GM19351 (cell line): ENCODE data around the gene GJB5.

Experiments
- ATAC-seq: cut with Tn5 transposase; IDR thresholded peaks from one replicate; pipeline ENCODE4 v1.9.1; 2021; ENCODE audit warnings: mild to moderate bottlenecking, moderate library complexity; ENCODE audit not compliant: unreplicated experiment

GJB5 gene

GRCh38 chr1:34744851-34745250 is 10.0 kb upstream of the GJB5 start:
- ATAC-seq, result no peak

DNA sequence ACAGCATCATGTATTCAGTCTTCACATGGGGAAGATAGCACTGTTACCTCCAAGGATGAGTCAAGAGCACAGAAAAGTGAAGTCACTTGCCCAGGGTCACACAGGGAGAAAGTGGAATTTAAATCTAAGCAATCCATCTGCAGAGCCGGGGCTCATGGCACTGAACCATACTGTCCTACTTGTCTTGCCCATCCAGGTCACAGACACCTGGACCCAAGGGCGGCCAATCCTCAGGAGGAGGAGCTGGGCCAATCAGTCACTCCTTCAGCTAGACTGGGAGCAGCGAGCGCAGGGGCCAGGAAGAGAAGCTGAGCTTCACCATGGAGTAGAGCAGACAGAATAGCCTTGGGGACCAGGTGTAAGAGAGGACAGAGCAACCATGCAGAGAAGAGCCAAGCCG is 9.2 kb upstream of the GJB5 start:
- ATAC-seq, result no peak

- no peak for ATAC-seq
Measured at GRCh38 chr1:34746101-34746500, 8.7 kb upstream of the GJB5 start.

DNA sequence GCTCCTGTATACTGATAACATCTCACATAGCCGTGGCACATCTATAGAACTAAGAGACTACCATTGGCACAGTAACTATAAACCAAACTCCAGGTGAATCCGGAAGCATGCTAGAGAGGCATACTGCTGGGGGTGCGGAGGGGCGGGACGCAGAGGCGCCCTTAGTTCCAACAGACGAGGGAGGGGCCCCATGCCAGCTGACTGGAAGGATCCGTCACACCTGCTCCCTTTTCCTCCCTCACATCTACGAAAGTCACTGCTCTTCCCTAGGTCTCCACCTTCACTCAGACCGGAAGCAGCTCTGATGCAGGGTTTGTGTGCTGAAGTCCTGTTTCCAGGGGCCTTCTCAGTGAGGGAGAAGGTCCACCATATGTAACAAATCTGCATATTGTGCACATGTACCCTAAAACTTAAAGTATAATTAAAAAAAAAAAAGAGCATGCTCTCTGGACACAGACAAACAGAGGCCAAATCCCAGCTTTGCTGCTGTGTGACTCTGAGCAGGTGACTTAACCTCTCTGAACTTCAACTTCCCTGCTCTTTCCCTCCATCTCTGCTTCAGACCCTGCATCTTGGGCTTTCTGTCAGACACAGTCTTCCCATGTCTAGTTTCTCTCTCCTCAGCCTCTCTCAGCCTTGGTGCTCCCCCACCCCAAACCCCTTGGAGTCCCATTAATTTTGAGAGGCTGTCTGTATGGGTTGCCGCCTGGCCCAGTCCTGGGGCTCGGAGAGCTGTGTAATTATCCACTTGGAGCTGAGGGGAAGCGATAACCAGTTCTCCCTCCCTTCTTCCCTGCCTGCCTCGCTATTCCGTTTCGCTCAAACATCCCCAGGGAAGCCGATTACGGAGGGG is 7.8 kb upstream of the GJB5 start:
- no peak for ATAC-seq

- no peak for ATAC-seq
Measured at GRCh38 chr1:34747638-34747941, 7.3 kb upstream of the GJB5 start.

- ATAC-seq, result no peak
Measured at GRCh38 chr1:34749992-34750391, 4.9 kb upstream of the GJB5 start.

- no peak for ATAC-seq
Measured at GRCh38 chr1:34750610-34751009, 4.2 kb upstream of the GJB5 start.

DNA sequence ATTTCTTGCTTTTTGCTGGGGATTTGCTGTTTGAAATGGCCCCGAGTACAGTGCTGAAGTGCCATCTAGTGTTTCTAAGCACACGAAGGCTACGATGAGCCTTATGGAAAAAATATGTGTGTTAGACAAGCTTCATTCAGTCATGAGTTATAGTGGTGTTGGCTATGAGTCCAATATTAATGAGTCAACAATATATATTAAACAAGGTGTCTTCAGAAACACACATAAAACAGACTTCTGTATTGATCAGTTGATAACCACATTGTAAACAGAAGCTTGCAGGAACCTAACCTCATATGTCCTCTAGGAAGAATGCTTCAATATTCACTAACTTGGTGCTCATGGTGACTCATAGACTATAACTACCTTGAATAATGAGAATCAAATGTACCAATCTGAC is 1.7 kb upstream of the GJB5 start:
- ATAC-seq, result no peak

GRCh38 chr1:34755961-34756360 is 1.1 kb downstream of the GJB5 start:
- no peak for ATAC-seq

GRCh38 chr1:34757386-34757785 is 2.5 kb downstream of the GJB5 start:
- no peak for ATAC-seq

- ATAC-seq, result no peak
Measured at GRCh38 chr1:34758751-34759150, 3.9 kb downstream of the GJB5 start.

- no peak for ATAC-seq
Measured at GRCh38 chr1:34759503-34760357, 4.9 kb downstream of the GJB5 start, which contains the start of gene GJB4. Gene GJB4, plus strand, starts transcription at chr1:34759740. Its CDS starts 1,515 bp downstream, at chr1:34761255.

GRCh38 chr1:34761176-34761761 is 6.4 kb downstream of the GJB5 start:
- ATAC-seq, result no peak

GRCh38 chr1:34761776-34762307 is 7.0 kb downstream of the GJB5 start:
- ATAC-seq, result no peak

GRCh38 chr1:34762474-34763141 is 7.8 kb downstream of the GJB5 start:
- ATAC-seq, result no peak

GRCh38 chr1:34763142-34763781 is 8.4 kb downstream of the GJB5 start:
- ATAC-seq, result no peak

DNA sequence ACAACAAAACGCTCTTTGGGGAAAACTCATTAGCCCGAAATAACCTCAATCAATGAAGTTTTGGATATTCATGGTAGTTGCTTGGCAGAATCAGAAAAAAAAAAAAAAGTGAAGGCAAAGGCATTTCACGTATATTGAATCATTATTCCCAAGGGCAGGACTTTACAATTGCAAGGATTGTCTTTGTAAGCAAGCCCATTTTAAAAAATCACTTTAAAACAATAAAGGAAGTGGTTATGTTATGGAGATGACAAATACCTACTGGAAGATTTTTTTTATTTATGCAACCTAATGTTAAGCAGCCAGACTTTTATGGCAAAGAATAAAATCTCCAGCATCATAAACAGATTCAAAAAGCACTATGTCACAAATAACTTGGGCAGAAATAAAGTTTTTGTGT is 14.0 kb downstream of the GJB5 start:
- no peak for ATAC-seq

DNA sequence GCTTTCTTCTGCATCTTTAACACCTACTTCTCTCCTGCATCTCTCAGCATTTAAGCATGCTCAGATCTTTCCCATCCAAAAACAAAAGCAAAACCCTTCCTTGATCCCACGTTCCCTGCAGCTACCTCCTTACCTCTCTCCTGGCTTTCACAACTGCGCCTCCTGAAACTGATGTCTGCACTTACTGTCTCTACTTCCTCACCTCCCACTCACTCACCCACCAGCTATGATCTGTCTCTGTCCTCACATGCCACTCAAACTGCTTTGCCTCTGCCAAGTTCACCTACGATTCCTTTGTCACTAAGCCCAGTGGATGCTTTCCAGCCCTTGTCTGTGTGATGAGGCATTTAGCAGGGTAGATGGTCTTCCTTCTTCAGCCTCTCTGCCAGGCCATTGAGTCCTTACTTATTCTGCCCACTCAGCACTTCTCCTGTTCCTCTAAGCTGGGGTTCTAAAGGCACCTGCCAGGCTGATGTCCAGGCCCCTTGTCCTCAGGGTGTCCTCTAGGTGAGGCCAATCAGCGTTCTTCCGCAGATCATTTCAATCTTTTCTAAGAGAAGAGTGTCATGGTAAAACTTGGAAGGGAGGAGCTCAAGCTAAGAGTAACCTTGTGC is 16.2 kb downstream of the GJB5 start:
- ATAC-seq, result no peak

GRCh38 chr1:34771573-34772371 is 16.9 kb downstream of the GJB5 start:
- no peak for ATAC-seq
